GM21390 (cell line): Measurements from ENCODE around the gene ITPR3.

ENCODE experiments used
- ATAC-seq: cut with Tn5 transposase; IDR thresholded peaks from one replicate; pipeline ENCODE4 v1.9.1; 2021; ENCODE audit not compliant: unreplicated experiment

The ITPR3 gene

GRCh38 chr6:33711140-33712129 lies 90.3 kb downstream of the ITPR3 start, which contains the start of gene UQCC2:
UQCC2 (minus strand) TSS chr6:33711700; CDS start chr6:33711686, 14 bp downstream.
- peak; percentile 93 for ATAC-seq

- ATAC-seq = no peak
Measured at GRCh38 chr6:33712914-33713313, 91.8 kb downstream of the ITPR3 start.

- ATAC-seq = no peak
Measured at GRCh38 chr6:33713786-33714185, 92.7 kb downstream of the ITPR3 start.

GRCh38 chr6:33714385-33715040 lies 93.4 kb downstream of the ITPR3 start:
- ATAC-seq = no peak

GRCh38 chr6:33716379-33716778 lies 95.3 kb downstream of the ITPR3 start:
- no peak for ATAC-seq

- no peak for ATAC-seq
Measured at GRCh38 chr6:33716890-33717632, 95.9 kb downstream of the ITPR3 start.

GRCh38 chr6:33717934-33718455 lies 96.9 kb downstream of the ITPR3 start:
- no peak for ATAC-seq

- no peak for ATAC-seq
Measured at GRCh38 chr6:33718713-33719112, 97.6 kb downstream of the ITPR3 start.

GRCh38 chr6:33719326-33719987 lies 98.3 kb downstream of the ITPR3 start:
- ATAC-seq = no peak

GRCh38 chr6:33720998-33721397 lies 99.9 kb downstream of the ITPR3 start:
- no peak for ATAC-seq

- ATAC-seq = no peak
Measured at GRCh38 chr6:33721508-33721907, 100.4 kb downstream of the ITPR3 start.

GRCh38 chr6:33722103-33722623 lies 101.0 kb downstream of the ITPR3 start:
- ATAC-seq = no peak

- no peak for ATAC-seq
Measured at GRCh38 chr6:33723371-33724085, 102.4 kb downstream of the ITPR3 start.

GRCh38 chr6:33724102-33725023 lies 103.2 kb downstream of the ITPR3 start:
- ATAC-seq = no peak

GRCh38 chr6:33725222-33725621 lies 104.1 kb downstream of the ITPR3 start:
- no peak for ATAC-seq

GRCh38 chr6:33725891-33726673 lies 105.0 kb downstream of the ITPR3 start:
- ATAC-seq = no peak

GRCh38 chr6:33726696-33727095 lies 105.6 kb downstream of the ITPR3 start:
- no peak for ATAC-seq

GRCh38 chr6:33727126-33727525 lies 106.0 kb downstream of the ITPR3 start:
- no peak for ATAC-seq
